GM18870 (cell line): ENCODE results near the gene LRIG2.
A peak's percentile ranks its signal among the peaks of the same experiment; 100 is the strongest.
"Not testable (repeated sequence)": the region's sequence is repeated elsewhere in the genome, so short reads cannot be mapped to it uniquely, and the experiment has no call there.

ENCODE experiments used
- ATAC-seq: cut with Tn5 transposase; IDR thresholded peaks from one replicate; pipeline ENCODE4 v1.9.1; 2021; ENCODE audit warnings: moderate library complexity; ENCODE audit not compliant: unreplicated experiment

Gene LRIG2

GRCh38 chr1:113057006-113057405 lies 16.0 kb upstream of the LRIG2 start:
- no peak for ATAC-seq

DNA sequence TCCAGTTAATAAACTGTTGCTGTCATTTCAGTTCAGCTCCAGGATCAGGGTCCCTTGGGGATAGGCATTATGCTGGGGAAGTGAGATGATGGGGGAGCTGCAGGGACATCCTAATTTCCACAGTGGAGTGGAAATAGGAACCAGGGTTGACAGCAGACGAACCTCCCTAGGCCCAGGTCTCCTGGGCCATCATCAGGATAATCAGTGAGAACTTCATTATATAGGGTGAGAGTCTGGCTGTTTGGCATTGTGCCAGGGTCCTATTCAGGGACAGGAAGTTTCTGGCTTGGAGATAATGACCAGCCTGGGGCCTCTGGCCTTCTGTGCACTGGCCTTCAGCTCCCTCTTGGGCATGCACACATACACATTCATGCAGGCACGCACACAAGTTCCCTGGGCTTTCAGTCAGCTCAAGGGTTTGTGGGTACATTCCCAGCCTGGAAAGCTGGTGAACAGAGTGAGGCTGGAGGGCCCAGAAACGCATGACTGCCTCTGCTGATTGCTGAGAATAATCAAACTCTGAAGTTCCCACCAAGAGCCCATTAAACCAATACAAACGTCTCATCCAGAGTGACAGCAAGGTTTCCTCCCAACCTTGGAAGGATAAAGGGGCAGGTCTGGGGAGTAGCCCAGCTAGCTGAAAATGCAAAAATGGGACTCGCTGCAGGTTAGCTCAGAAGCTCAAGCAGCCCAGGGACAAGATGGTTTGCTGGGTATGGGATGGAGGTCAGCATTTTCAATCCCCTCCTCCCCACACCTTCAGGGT lies 13.9 kb upstream of the LRIG2 start:
- no peak for ATAC-seq

DNA sequence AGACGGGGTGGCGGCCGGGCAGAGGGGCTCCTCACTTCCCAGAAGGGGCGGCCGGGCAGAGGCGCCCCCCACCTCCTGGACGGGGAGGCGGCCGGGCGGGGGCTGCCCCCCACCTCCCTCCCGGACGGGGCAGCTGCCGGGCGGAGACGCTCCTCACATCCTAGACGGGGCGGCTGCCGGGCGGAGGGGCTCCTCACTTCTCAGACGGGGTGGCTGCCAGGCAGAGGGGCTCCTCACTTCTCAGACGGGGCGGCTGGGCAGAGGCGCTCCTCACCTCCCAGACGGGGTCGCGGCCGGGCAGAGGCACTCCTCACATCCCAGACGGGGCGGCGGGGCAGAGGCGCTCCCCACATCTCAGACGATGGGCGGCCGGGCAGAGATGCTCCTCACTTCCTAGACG lies 9.5 kb upstream of the LRIG2 start:
- ATAC-seq, result not testable (repeated sequence)

DNA sequence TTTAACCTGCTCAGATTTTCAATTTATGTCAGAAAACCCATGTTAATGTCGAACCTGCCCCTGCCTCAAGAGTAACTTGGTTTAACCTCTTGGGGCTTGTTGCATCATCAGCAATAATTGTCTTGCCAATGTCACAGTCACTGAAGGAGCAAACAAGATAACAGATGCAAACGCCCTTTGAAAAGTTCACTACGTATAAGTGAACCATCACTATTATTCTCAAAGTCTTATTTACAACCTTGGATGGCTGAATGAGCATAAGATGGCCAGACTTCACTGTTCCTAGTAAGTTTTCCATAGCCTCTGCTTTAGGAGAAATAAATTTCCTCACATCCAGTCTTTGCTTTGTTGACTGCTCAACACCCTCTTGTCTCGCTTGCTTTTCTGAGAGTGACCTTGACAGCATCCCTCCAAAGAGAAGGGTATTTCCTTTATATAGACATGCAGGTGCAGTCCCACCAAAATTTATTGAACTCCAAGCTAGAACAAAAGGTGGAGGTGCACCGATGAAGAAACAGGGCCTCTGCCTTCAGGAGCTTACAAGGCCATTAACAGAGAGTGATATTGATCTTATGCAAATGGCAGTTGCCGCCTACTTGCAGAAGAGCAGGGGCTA lies 749 bp upstream of the LRIG2 start:
- ATAC-seq, result no peak

GRCh38 chr1:113073479-113073950 lies 517 bp downstream of the LRIG2 start:
- ATAC-seq, result peak; percentile 15

GRCh38 chr1:113074237-113074636 lies 1.2 kb downstream of the LRIG2 start:
- no peak for ATAC-seq

GRCh38 chr1:113077978-113078377 lies 5.0 kb downstream of the LRIG2 start:
- not testable (repeated sequence) for ATAC-seq

DNA sequence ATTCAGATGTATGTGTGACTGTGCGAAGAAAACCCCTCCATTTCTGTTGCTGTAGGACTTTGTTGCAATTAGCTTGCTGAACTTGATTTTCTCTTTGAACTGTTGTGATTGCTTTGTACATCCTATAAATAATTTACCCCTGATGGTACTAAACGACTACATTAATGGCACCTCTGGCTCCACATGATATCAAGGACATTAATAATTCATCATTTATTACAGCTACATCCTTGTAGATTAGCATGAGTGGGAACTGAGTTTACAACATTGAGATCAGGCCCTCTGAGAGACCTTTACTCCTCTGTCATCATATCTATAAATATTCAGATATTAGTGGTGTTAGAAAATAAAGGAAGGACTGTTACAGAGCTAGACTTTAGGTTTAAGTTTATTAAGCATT lies 13.5 kb downstream of the LRIG2 start:
- no peak for ATAC-seq

DNA sequence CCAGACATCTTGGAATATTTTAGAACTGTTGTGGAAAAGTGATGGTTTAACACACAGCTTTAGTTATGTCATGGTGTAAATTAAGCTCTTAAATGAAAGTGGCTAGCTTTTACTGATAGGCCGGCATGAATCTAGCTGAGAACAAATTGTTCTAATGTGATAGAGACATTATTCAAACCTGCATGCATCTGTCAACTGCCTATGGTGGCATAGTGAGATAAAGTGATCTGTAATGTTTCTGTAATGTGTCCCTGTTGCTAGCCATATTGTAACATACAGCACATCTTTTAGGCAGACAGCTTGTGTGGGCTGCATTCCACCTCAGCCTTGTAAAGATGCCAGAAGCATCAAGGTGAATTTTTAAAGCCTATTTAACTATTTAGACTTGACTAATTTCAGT lies 16.0 kb downstream of the LRIG2 start:
- no peak for ATAC-seq

DNA sequence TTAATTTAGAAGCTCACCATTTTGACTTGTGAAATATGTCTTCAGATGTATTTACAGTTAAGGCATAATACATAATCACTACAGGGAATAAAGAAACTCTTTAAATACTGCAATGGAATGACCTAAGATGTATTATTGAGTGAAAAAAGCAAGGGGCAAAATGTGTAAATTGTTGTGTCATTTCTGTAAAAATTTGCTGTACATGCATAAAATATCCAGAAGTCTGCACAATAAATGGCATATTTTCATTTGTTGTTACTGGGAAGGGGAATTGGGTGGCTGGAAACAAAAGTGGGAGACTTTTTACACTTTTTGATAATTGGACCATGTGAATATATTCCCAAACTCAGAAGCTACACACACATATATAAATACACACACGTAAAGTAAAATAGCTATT lies 17.1 kb downstream of the LRIG2 start:
- ATAC-seq, result no peak

- no peak for ATAC-seq
Observed at GRCh38 chr1:113091988-113092594, 19.1 kb downstream of the LRIG2 start.

GRCh38 chr1:113094506-113094905 lies 21.5 kb downstream of the LRIG2 start:
- ATAC-seq, result no peak

- ATAC-seq, result no peak
Observed at GRCh38 chr1:113095790-113096455, 22.9 kb downstream of the LRIG2 start.

GRCh38 chr1:113096493-113096892 lies 23.5 kb downstream of the LRIG2 start:
- ATAC-seq, result no peak

GRCh38 chr1:113101588-113101987 lies 28.6 kb downstream of the LRIG2 start:
- no peak for ATAC-seq

DNA sequence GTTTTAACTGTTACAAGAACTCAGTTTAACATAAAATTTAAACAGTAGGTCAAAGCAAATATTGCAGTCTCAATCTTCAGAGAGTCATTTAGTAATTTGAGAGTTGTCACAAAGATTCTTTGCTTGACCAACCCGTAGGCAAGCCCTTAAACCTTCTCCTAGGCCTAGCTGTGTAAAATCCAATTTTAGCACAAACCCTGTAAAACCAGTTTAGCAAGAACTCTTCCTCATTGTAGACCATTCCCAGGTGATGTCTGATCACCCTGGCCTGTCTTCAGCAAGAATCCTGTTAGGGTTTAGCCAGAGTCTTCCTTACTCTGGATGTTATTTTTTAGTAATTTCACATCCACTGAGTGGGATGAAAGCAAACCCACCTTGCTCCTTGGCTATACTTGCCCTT lies 30.1 kb downstream of the LRIG2 start:
- no peak for ATAC-seq

DNA sequence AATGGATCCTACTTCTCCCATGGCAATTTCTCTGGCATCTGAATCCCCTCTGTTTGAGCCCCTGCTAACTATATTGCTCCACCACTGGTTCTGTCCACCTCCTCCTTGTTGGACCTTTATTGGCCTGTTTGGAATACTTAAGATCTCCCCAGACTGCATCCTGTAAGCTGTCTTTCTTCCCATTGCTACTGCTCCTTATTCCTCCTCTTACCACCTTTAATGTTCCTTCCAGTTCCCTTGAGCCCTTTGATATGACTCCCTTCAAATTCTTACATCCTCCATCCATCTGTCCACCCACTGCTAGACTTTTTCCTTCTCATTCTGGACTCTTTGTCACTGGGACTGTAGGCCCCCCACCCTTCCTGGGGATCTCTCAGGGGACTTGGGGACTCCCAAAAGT lies 31.0 kb downstream of the LRIG2 start:
- ATAC-seq, result no peak

- ATAC-seq, result no peak
Observed at GRCh38 chr1:113106910-113107309, 33.9 kb downstream of the LRIG2 start.

DNA sequence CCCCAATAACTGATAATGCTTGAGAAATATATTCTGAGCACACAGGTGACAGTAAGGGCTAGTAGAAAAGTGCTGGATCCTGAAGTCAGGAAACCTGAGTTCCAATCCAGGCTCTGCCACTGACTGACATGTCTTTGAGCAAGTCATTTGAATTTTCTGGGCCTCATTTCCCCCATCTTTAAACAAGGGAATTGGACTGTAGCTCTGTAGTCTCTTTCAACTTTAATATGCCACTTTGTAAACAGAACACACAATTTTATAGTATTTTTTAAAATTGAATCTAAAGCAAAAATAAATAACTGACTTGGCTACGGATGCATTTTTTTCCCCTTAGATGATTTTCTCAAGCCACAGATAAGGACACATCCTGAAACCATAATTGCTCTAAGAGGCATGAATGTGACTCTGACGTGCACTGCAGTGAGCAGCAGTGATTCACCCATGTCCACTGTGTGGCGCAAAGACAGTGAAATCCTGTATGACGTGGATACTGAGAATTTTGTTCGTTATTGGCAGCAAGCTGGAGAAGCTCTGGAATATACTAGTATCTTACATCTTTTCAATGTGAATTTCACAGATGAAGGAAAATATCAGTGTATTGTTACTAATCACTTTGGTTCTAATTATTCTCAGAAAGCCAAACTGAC lies 37.0 kb downstream of the LRIG2 start:
- ATAC-seq, result no peak

GRCh38 chr1:113118266-113118665 lies 45.3 kb downstream of the LRIG2 start:
- ATAC-seq, result no peak

DNA sequence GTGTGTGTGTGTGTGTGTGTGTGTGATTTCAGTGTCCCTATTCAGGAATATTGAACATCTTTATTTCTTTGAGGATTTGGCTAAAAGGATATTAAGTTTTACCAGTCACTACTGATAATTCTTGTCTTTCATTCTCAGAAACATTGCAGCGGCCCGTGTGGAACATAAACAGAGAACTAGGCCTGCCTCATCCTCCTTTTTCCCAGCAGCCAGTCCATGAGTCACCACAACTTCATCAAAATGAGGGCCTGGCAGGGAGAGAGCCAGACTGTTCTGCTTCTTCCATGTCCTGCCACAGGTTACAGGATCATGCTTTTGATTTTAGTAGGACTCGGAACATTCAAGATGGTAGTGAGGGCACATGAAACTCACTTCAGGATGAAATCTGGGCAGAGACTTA lies 50.7 kb downstream of the LRIG2 start:
- ATAC-seq, result no peak
